ENCODE results near the gene BRD4.

The BRD4 gene

DNA sequence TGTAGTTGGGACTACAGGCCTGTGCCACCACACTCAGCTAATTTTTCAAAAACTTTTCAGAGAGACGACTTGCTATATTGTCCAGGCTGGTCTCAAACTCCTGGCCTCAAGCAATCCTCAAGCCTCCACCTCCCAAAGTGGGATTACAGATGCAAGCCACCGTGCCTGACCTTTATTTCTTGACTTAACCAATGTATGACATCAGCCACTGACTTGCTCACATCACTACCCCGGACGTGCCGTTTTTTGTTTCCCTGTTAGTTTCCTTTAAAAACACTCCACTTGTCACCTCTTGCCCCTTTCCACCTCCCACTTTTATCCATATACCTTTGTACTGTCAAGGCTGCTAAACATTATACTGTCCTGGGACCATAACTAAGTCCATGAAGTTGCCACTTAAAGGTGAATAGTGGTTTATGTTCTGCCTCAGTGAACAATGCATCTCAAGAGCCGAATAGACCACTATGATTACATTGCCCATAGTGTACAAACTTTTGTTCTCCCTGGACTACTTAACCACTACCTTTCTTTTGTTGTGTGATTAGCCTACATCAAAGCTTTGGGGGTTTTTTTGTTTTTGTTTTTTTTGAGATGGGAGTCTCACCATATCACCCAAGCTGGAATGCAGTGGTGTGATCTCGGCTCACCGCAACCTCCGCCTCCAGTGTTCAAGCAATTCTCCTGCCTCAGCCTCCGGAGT lies 97.8 kb downstream of the BRD4 start:
- TF ChIP-seq TEAD4 (IDR thresholded peaks at IDR 0.05), result no peak
- TF ChIP-seq, protein P1, sequence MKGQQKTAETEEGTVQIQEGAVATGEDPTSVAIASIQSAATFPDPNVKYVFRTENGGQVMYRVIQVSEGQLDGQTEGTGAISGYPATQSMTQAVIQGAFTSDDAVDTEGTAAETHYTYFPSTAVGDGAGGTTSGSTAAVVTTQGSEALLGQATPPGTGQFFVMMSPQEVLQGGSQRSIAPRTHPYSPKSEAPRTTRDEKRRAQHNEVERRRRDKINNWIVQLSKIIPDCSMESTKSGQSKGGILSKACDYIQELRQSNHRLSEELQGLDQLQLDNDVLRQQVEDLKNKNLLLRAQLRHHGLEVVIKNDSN (IDR thresholded peaks at IDR 0.05), result no peak
- no peak for TF ChIP-seq RAD21 (IDR thresholded peaks at IDR 0.05; ENCODE audit: low read depth)
- TF ChIP-seq CREB1 (IDR thresholded peaks at IDR 0.05; ENCODE audit: low read depth), result no peak
- TF ChIP-seq NFIC (IDR thresholded peaks at IDR 0.05), result no peak
- no peak for TF ChIP-seq EP300 (IDR thresholded peaks at IDR 0.05; ENCODE audit: borderline replicate concordance)
- TF ChIP-seq EGR1 (IDR thresholded peaks at IDR 0.05), result no peak
- TF ChIP-seq, protein P2, sequence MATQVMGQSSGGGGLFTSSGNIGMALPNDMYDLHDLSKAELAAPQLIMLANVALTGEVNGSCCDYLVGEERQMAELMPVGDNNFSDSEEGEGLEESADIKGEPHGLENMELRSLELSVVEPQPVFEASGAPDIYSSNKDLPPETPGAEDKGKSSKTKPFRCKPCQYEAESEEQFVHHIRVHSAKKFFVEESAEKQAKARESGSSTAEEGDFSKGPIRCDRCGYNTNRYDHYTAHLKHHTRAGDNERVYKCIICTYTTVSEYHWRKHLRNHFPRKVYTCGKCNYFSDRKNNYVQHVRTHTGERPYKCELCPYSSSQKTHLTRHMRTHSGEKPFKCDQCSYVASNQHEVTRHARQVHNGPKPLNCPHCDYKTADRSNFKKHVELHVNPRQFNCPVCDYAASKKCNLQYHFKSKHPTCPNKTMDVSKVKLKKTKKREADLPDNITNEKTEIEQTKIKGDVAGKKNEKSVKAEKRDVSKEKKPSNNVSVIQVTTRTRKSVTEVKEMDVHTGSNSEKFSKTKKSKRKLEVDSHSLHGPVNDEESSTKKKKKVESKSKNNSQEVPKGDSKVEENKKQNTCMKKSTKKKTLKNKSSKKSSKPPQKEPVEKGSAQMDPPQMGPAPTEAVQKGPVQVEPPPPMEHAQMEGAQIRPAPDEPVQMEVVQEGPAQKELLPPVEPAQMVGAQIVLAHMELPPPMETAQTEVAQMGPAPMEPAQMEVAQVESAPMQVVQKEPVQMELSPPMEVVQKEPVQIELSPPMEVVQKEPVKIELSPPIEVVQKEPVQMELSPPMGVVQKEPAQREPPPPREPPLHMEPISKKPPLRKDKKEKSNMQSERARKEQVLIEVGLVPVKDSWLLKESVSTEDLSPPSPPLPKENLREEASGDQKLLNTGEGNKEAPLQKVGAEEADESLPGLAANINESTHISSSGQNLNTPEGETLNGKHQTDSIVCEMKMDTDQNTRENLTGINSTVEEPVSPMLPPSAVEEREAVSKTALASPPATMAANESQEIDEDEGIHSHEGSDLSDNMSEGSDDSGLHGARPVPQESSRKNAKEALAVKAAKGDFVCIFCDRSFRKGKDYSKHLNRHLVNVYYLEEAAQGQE (IDR thresholded peaks at IDR 0.05; ENCODE audit: low read depth), result no peak
- TF ChIP-seq TCF12 (IDR thresholded peaks at IDR 0.05; ENCODE audit: low read depth), result no peak
- no peak for TF ChIP-seq ZBTB7A (IDR thresholded peaks at IDR 0.05; ENCODE audit: low read depth)
- no peak for TF ChIP-seq CEBPB (IDR thresholded peaks at IDR 0.05)
- TF ChIP-seq, protein P3, sequence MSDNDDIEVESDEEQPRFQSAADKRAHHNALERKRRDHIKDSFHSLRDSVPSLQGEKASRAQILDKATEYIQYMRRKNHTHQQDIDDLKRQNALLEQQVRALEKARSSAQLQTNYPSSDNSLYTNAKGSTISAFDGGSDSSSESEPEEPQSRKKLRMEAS (IDR thresholded peaks at IDR 0.05), result no peak
- no peak for TF ChIP-seq TAF1 (IDR thresholded peaks at IDR 0.05; ENCODE audit: low read depth)

DNA sequence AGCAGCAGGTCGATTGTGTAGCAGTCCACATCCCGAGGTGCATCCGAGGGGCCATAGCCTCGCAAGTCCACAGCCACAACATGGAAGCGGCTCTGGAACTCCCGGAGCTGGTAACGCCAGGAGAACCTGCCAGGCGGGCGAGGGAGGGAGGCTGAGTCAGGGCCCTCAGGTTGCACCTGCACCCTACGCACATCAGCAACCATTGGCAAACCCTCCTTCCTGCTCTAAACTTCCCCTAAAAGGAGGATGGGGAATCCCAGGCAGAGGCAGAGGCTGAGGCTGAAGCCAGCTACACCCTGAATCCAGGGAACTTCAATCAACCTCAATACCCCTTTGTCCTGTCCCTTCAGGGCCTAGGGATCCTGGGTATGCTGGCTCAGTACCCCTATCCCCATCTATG lies 101.1 kb downstream of the BRD4 start:
- no peak for TF ChIP-seq YY1 (IDR thresholded peaks at IDR 0.05; ENCODE audit: low read depth)
- TF ChIP-seq EGR1 (IDR thresholded peaks at IDR 0.05), result no peak
- TF ChIP-seq, protein P1 (IDR thresholded peaks at IDR 0.05), result no peak
- TF ChIP-seq ZBTB7A (IDR thresholded peaks at IDR 0.05; ENCODE audit: low read depth), result no peak
- TF ChIP-seq, protein P3 (IDR thresholded peaks at IDR 0.05), result no peak
- TF ChIP-seq CREB1 (IDR thresholded peaks at IDR 0.05; ENCODE audit: low read depth), result no peak
- no peak for TF ChIP-seq FOXM1 (IDR thresholded peaks at IDR 0.05; ENCODE audit: borderline replicate concordance, low read depth)
- no peak for TF ChIP-seq TAF1 (IDR thresholded peaks at IDR 0.05; ENCODE audit: low read depth)
- TF ChIP-seq RAD21 (IDR thresholded peaks at IDR 0.05; ENCODE audit: low read depth), result no peak
- TF ChIP-seq TCF12 (IDR thresholded peaks at IDR 0.05; ENCODE audit: low read depth), result no peak

DNA sequence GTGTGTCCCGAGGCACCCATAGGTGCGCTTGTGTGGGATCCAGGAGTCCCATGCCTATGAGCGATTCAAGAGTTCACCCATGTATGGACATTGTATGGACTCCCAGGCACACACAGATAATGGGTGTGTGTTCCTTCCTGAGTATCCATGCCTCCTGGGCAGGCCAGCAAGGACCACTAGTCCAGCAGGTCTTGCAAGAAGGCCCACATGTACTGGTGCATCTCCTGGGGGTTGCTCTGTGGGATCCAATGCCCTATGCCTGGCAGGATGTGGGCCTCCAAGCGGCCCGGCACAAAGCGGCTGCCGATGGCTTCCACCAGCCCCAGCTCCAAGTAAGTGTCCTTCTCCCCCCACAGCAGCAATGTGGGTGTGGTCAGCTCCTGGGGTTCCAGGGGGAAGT lies 105.1 kb downstream of the BRD4 start:
- TF ChIP-seq NFIC (IDR thresholded peaks at IDR 0.05) (no peak), RAD21 (IDR thresholded peaks at IDR 0.05; ENCODE audit: low read depth) (no peak), YY1 (IDR thresholded peaks at IDR 0.05; ENCODE audit: low read depth) (no peak), TEAD4 (IDR thresholded peaks at IDR 0.05) (no peak), CREB1 (IDR thresholded peaks at IDR 0.05; ENCODE audit: low read depth) (no peak), TAF1 (IDR thresholded peaks at IDR 0.05; ENCODE audit: low read depth) (no peak), EP300 (IDR thresholded peaks at IDR 0.05; ENCODE audit: borderline replicate concordance) (no peak)

DNA sequence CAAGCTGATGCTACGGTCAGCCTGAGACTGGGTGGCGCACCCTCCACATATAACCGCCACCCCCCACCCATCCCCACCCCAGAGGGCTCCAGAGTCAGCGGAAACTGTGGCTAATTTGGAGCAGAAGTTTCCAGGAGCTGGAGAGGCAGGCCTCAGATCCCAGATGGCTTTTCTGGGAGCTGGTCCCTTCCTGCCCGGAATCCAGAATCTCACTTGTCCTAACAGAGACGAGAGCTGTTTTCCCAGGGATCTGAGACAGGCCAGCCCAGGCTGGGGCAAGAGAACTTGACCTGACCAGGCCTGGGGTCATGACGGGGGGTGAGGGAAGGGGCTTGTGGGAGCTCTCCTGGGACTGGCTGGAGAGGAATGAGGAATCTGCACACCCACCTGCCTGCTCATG lies 106.6 kb downstream of the BRD4 start:
- TF ChIP-seq, protein P1 (IDR thresholded peaks at IDR 0.05), result no peak
- no peak for TF ChIP-seq CEBPB (IDR thresholded peaks at IDR 0.05)
- TF ChIP-seq, protein P3 (IDR thresholded peaks at IDR 0.05), result no peak
- no peak for TF ChIP-seq EGR1 (IDR thresholded peaks at IDR 0.05)
- no peak for TF ChIP-seq TCF12 (IDR thresholded peaks at IDR 0.05; ENCODE audit: low read depth)

DNA sequence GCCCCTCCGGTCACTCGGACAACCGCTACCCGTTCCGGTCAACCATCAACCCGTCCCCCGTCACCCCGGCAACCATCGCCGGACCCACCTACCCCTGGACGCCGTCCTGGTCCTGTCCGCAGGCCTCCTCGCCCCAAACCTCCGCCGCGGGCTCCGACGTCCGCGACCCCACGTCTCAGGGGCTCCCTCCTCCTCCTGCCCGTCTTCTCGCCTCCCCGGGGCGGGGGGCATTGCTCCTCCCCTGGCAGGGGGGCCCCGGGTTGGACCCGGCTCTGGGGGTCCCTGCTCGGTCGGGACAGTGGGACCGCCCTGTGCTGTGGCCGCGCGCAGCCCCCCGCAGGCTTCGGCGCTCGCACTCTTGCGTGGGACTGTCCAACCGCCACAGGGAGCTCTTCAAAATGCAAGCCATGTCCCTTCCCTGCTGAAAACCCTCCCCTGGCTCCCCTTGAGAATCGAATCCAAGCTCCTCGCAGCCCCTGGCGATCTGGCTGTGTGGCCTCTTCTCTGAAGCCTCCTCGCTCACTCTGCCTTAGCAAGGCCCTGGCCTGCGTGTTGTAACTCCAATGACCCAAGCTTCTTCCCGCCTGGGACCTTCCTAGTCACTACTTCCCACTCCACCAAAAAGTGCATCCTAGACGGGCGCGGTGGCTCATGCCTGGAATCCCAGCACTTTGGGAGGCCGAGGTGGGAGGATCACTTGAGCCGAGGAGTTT lies 108.5 kb downstream of the BRD4 start:
- TF ChIP-seq, protein P3 (IDR thresholded peaks at IDR 0.05), result no peak
- TF ChIP-seq NFIC (IDR thresholded peaks at IDR 0.05), result no peak
- TF ChIP-seq CREB1 (IDR thresholded peaks at IDR 0.05; ENCODE audit: low read depth), result no peak
- TF ChIP-seq ZBTB7A (IDR thresholded peaks at IDR 0.05; ENCODE audit: low read depth), result no peak
- TF ChIP-seq, protein P1 (IDR thresholded peaks at IDR 0.05), result no peak
- no peak for TF ChIP-seq RAD21 (IDR thresholded peaks at IDR 0.05; ENCODE audit: low read depth)
- TF ChIP-seq TEAD4 (IDR thresholded peaks at IDR 0.05), result no peak
- no peak for TF ChIP-seq YY1 (IDR thresholded peaks at IDR 0.05; ENCODE audit: low read depth)
- no peak for TF ChIP-seq TCF12 (IDR thresholded peaks at IDR 0.05; ENCODE audit: low read depth)
- no peak for TF ChIP-seq EP300 (IDR thresholded peaks at IDR 0.05; ENCODE audit: borderline replicate concordance)
- no peak for TF ChIP-seq FOXM1 (IDR thresholded peaks at IDR 0.05; ENCODE audit: borderline replicate concordance, low read depth)
- TF ChIP-seq, protein P2 (IDR thresholded peaks at IDR 0.05; ENCODE audit: low read depth), result no peak
- no peak for TF ChIP-seq EGR1 (IDR thresholded peaks at IDR 0.05)
- TF ChIP-seq TAF1 (IDR thresholded peaks at IDR 0.05; ENCODE audit: low read depth), result no peak
- TF ChIP-seq CEBPB (IDR thresholded peaks at IDR 0.05), result no peak
